ENCODE data around the gene SPDYE3.
"Not testable (repeated sequence)": the region's sequence is repeated elsewhere in the genome, so short reads cannot be mapped to it uniquely, and the experiment has no call there.

The SPDYE3 gene

GRCh38 chr7:100307402-100307801 lies at the start of gene SPDYE3:
SPDYE3 (plus strand) TSS chr7:100307702; CDS start chr7:100307886, 184 bp downstream.
- DNase-seq: not testable (repeated sequence)

- not testable (repeated sequence) for DNase-seq
Observed at GRCh38 chr7:100259984-100260383, 47.5 kb upstream of the SPDYE3 start.

- DNase-seq: not testable (repeated sequence)
Observed at GRCh38 chr7:100262896-100263295, 44.6 kb upstream of the SPDYE3 start.

- DNase-seq: not testable (repeated sequence)
Observed at GRCh38 chr7:100264223-100264622, 43.3 kb upstream of the SPDYE3 start.

GRCh38 chr7:100264669-100265165 lies 42.8 kb upstream of the SPDYE3 start:
- not testable (repeated sequence) for DNase-seq

GRCh38 chr7:100265851-100266250 lies 41.7 kb upstream of the SPDYE3 start:
- not testable (repeated sequence) for DNase-seq

- DNase-seq: no peak
Observed at GRCh38 chr7:100266576-100267354, 40.7 kb upstream of the SPDYE3 start.

GRCh38 chr7:100267648-100268047 lies 39.9 kb upstream of the SPDYE3 start:
- no peak for DNase-seq

- DNase-seq: not testable (repeated sequence)
Observed at GRCh38 chr7:100268882-100269281, 38.6 kb upstream of the SPDYE3 start.

- not testable (repeated sequence) for DNase-seq
Observed at GRCh38 chr7:100269306-100270045, 38.0 kb upstream of the SPDYE3 start.

GRCh38 chr7:100270046-100270918 lies 37.2 kb upstream of the SPDYE3 start:
- DNase-seq: not testable (repeated sequence)

- not testable (repeated sequence) for DNase-seq
Observed at GRCh38 chr7:100270941-100271593, 36.4 kb upstream of the SPDYE3 start.

- DNase-seq: peak; percentile 98
Observed at GRCh38 chr7:100271716-100272537, 35.6 kb upstream of the SPDYE3 start.

GRCh38 chr7:100272538-100272902 lies 35.0 kb upstream of the SPDYE3 start:
- DNase-seq: not testable (repeated sequence)

- no peak for DNase-seq
Observed at GRCh38 chr7:100275120-100275519, 32.4 kb upstream of the SPDYE3 start.

- not testable (repeated sequence) for DNase-seq
Observed at GRCh38 chr7:100276126-100276525, 31.4 kb upstream of the SPDYE3 start.

- DNase-seq: not testable (repeated sequence)
Observed at GRCh38 chr7:100282069-100282608, 25.4 kb upstream of the SPDYE3 start.

- DNase-seq: not testable (repeated sequence)
Observed at GRCh38 chr7:100283147-100283546, 24.4 kb upstream of the SPDYE3 start.

- DNase-seq: not testable (repeated sequence)
Observed at GRCh38 chr7:100287191-100287969, 20.1 kb upstream of the SPDYE3 start.

GRCh38 chr7:100288258-100288657 lies 19.2 kb upstream of the SPDYE3 start:
- DNase-seq: not testable (repeated sequence)

All from left hindlimb (tissue), 1 donor.